CD4-positive, CD25-positive, alpha-beta regulatory T cell (primary cell): ENCODE data around the gene SUGT1. TPM values are rescaled to one million over a fixed set of nuclear protein-coding genes. Genes with fewer than 3 reads are reported as not detected.
"Not testable (repeated sequence)": the region's sequence is repeated elsewhere in the genome, so short reads cannot be mapped to it uniquely, and the experiment has no call there.

Experiments used
- ATAC-seq, 2 donors: fragments of 150-1000 bp; cut with Tn5 transposase; one replicate each; pipeline ENCODE4 v1.10.0; 2021; ENCODE audit warnings: low read depth in 2 of 2, moderate number of reproducible peaks in 2 of 2, moderate library complexity in 1 of 2
- DNase-seq, 3 donors: peaks; one replicate each; pipeline versions ENCODE4 v3.0.0 to v3.0.0-alpha.2; 2012 to 2022; ENCODE audit warnings: mixed read lengths in 1 of 3
- H3K27ac ChIP-seq: one replicate; pipeline ENCODE4 v1.7.0; 2013; ENCODE audit warnings: mild to moderate bottlenecking, low read length; ENCODE audit not compliant: insufficient read depth, poor library complexity, severe bottlenecking
- H3K27me3 ChIP-seq: one replicate; pipeline ENCODE4 v1.7.0; 2013; ENCODE audit warnings: low read length; ENCODE audit not compliant: control insufficient read depth, insufficient read depth
- H3K36me3 ChIP-seq: one replicate; pipeline ENCODE4 v1.7.0; 2013; ENCODE audit warnings: mild to moderate bottlenecking, low read length, moderate library complexity; ENCODE audit not compliant: control insufficient read depth, insufficient read depth
- H3K4me1 ChIP-seq: 2 replicates; pipeline ENCODE4 v1.7.0; 2013; ENCODE audit warnings: mild to moderate bottlenecking, low read length; ENCODE audit not compliant: insufficient read depth, control insufficient read depth, poor library complexity, severe bottlenecking
- H3K4me3 ChIP-seq: one replicate; pipeline ENCODE4 v1.7.0; 2013; ENCODE audit warnings: low read depth, mild to moderate bottlenecking, low read length, moderate library complexity
- H3K9me3 ChIP-seq, 2 experiments: 1 replicate in 1 of 2; 2 replicates in 1 of 2; pipeline ENCODE4 v1.7.0; 2013; ENCODE audit warnings: low read length in 2 of 2, mild to moderate bottlenecking in 1 of 2, moderate library complexity in 1 of 2; ENCODE audit not compliant: control insufficient read depth in 2 of 2
- H3K27ac Mint-ChIP-seq, 3 donors: one replicate each; pipeline ENCODE4 v1.8.0; 2020 to 2022; ENCODE audit warnings: mild to moderate bottlenecking in 3 of 3, mixed read lengths in 3 of 3, moderate library complexity in 2 of 3
- H3K27me3 Mint-ChIP-seq: one replicate; pipeline ENCODE4 v1.8.0; 2022; ENCODE audit warnings: mild to moderate bottlenecking, mixed read lengths
- H3K36me3 Mint-ChIP-seq: one replicate; pipeline ENCODE4 v1.8.0; 2020; ENCODE audit warnings: mixed read lengths
- H3K4me1 Mint-ChIP-seq, 4 donors: one replicate each; pipeline ENCODE4 v1.8.0; 2020 to 2022; ENCODE audit warnings: mixed read lengths in 4 of 4, mild to moderate bottlenecking in 1 of 4
- H3K4me3 Mint-ChIP-seq, 4 donors: one replicate each; pipeline ENCODE4 v1.8.0; 2020 to 2022; ENCODE audit warnings: mild to moderate bottlenecking in 4 of 4, mixed read lengths in 4 of 4, moderate library complexity in 3 of 4
- H3K9me3 Mint-ChIP-seq, 7 donors: one replicate each; pipeline ENCODE4 v1.8.0; 2020 to 2022; ENCODE audit warnings: mixed read lengths in 7 of 7, mild to moderate bottlenecking in 3 of 7, moderate library complexity in 2 of 7
- polyA plus RNA-seq, 4 donors: library from polyadenylated mRNA; unstranded; fragments of 300-500 nt; fragmentation: Illumina TruSeq; gene quantifications; one replicate each; pipeline ENCODE4 v1.2.3, GENCODE V29; 2021
- total RNA-seq: library from RNA; stranded (reverse); gene quantifications from one replicate; pipeline ENCODE4 v1.2.3, GENCODE V29; 2022

Gene SUGT1
- total and polyA plus RNA-seq, 5 donors from 2014 or later, result 32.7 to 58.6 (median 52.4) TPM

GRCh38 chr13:52670726-52671125 lies 18.1 kb downstream of the SUGT1 start:
- peaks cover 19% of the 10 kb centered on the region for H3K36me3 Mint-ChIP-seq

DNA sequence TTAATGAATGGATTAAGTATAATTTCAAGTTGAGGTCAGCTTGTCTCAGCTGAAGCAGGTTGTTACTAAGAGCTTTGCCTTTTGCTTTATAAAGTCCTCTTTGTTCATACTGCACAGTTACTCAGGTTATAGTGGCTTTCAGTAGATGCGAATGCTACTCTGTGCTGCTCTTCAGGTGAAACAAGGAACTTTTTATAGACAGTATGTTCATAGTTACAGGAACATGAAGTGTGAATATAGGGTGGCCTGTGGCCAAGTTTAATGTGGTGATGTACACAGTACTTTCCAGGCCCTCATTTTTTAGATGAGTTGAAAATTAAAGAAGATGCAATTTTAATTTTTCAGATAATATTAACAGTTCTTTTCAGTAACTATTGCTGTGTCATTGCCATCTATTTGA lies 20.8 kb downstream of the SUGT1 start:
- Mint-ChIP-seq H3K9me3 (no peaks in the 10 kb centered on the region), H3K36me3 (peaks cover 32% of the 10 kb centered on the region), H3K4me3 (no peak overlapping the region), H3K27ac (no peak overlapping the region), H3K27me3 (no peaks in the 10 kb centered on the region), H3K4me1 (peaks cover 20 to 38% (median 26%) of the 10 kb centered on the region in 4 donors)
- no peak overlapping the region for H3K4me3 ChIP-seq
- DNase-seq, result no peak
- H3K4me1 ChIP-seq, result no peaks in the 10 kb centered on the region
- H3K9me3 ChIP-seq, result no peaks in the 10 kb centered on the region
- no peak for ATAC-seq
- peaks cover 59% of the 10 kb centered on the region for H3K36me3 ChIP-seq
- no peaks in the 10 kb centered on the region for H3K27me3 ChIP-seq
- H3K27ac ChIP-seq, result no peak overlapping the region

More at GRCh38 chr13:52670726-52671125, 18.1 kb downstream of the SUGT1 start:
- H3K9me3 Mint-ChIP-seq, result no peaks in the 10 kb centered on the region
- no peaks in the 10 kb centered on the region for H3K9me3 ChIP-seq
- ATAC-seq, result no peak
- no peak overlapping the region for H3K4me3 Mint-ChIP-seq
- DNase-seq, result no peak
- H3K27ac Mint-ChIP-seq, result no peak overlapping the region
- no peaks in the 10 kb centered on the region for H3K4me1 ChIP-seq
- no peak overlapping the region for H3K4me3 ChIP-seq
- peaks cover 13 to 22% (median 18%) of the 10 kb centered on the region in 4 donors for H3K4me1 Mint-ChIP-seq
- no peaks in the 10 kb centered on the region for H3K27me3 ChIP-seq
- H3K27me3 Mint-ChIP-seq, result no peaks in the 10 kb centered on the region
- peaks cover 59% of the 10 kb centered on the region for H3K36me3 ChIP-seq
- no peak overlapping the region for H3K27ac ChIP-seq

GRCh38 chr13:52677823-52678222 lies 25.2 kb downstream of the SUGT1 start:
- H3K27me3 Mint-ChIP-seq, result no peaks in the 10 kb centered on the region
- Histone ChIP-seq H3K4me3 (no peak overlapping the region), H3K36me3 (peaks cover 71% of the 10 kb centered on the region), H3K27me3 (no peaks in the 10 kb centered on the region), H3K4me1 (no peaks in the 10 kb centered on the region), H3K9me3 (no peaks in the 10 kb centered on the region), H3K27ac (no peak overlapping the region)
- H3K4me3 Mint-ChIP-seq, result no peak overlapping the region
- peaks cover 11 to 34% (median 21%) of the 10 kb centered on the region in 4 donors for H3K4me1 Mint-ChIP-seq
- DNase-seq (no peak), ATAC-seq (no peak)
- H3K27ac Mint-ChIP-seq, result peak overlapping the region in 1 of 3 donors; percentile 37
- no peaks in the 10 kb centered on the region for H3K9me3 Mint-ChIP-seq
- H3K36me3 Mint-ChIP-seq, result peaks cover 42% of the 10 kb centered on the region

- not testable (repeated sequence) for DNase-seq, H3K9me3 ChIP-seq, H3K27me3 Mint-ChIP-seq, H3K4me1 ChIP-seq, ATAC-seq, H3K4me3 Mint-ChIP-seq, H3K27me3 ChIP-seq, H3K4me3 ChIP-seq, H3K27ac Mint-ChIP-seq, H3K9me3 Mint-ChIP-seq, H3K27ac ChIP-seq
- peaks cover 70% of the 10 kb centered on the region for H3K36me3 ChIP-seq
- peaks cover 45% of the 10 kb centered on the region for H3K36me3 Mint-ChIP-seq
- H3K4me1 Mint-ChIP-seq, result peaks cover 7 to 20% (median 13%) of the 10 kb centered on the region in 4 donors
These were observed 33.2 kb downstream of the SUGT1 start for GRCh38 chr13:52685806-52686205.

GRCh38 chr13:52686376-52686775 lies 33.7 kb downstream of the SUGT1 start:
- DNase-seq, result no peak
- Histone ChIP-seq H3K4me1 (no peaks in the 10 kb centered on the region), H3K27me3 (no peaks in the 10 kb centered on the region), H3K27ac (no peak overlapping the region), H3K9me3 (no peaks in the 10 kb centered on the region), H3K36me3 (peaks cover 64% of the 10 kb centered on the region), H3K4me3 (no peak overlapping the region)
- H3K36me3 Mint-ChIP-seq, result peaks cover 47% of the 10 kb centered on the region
- H3K4me1 Mint-ChIP-seq, result peaks cover 10 to 23% (median 15%) of the 10 kb centered on the region in 4 donors
- H3K27me3 Mint-ChIP-seq, result no peaks in the 10 kb centered on the region
- no peak overlapping the region for H3K4me3 Mint-ChIP-seq
- H3K9me3 Mint-ChIP-seq, result no peaks in the 10 kb centered on the region
- no peak for ATAC-seq
- no peak overlapping the region for H3K27ac Mint-ChIP-seq

- no peaks in the 10 kb centered on the region for H3K9me3 ChIP-seq
- no peak overlapping the region for H3K4me3 ChIP-seq
- ATAC-seq (no peak), DNase-seq (peak in 1 of 3 donors; percentile 29)
- Mint-ChIP-seq H3K9me3 (peaks cover 0 to 4% (median 0%) of the 10 kb centered on the region in 7 donors), H3K4me3 (no peak overlapping the region), H3K36me3 (peaks cover 18% of the 10 kb centered on the region), H3K27me3 (no peaks in the 10 kb centered on the region), H3K27ac (peak overlapping the region in 2 of 3 donors; percentile 3 to 17), H3K4me1 (peaks cover 9 to 13% (median 12%) of the 10 kb centered on the region in 4 donors)
- H3K27me3 ChIP-seq, result no peaks in the 10 kb centered on the region
- H3K36me3 ChIP-seq, result no peaks in the 10 kb centered on the region
- H3K4me1 ChIP-seq, result no peaks in the 10 kb centered on the region
- H3K27ac ChIP-seq, result no peak overlapping the region
These were observed 43.2 kb downstream of the SUGT1 start for GRCh38 chr13:52695856-52696255.

DNA sequence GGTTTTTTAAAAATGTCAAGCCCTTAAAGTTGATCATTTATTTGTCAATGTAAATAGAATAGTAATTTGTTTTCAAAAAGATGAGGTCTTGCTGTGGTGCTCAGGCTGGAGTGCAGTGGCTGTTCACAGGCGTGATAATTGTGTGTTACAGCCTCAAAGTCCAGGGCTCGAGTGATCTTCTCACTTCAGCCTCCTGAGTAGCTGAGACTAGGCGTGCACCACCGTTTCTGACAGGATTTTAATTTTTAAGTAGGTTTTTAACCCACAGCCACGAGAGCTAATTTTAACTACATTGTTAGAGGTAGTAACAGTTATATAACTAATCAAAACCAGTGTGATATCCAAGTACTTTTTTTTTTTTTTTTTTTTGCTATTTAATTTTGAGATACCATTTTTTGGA lies 43.9 kb downstream of the SUGT1 start:
- Histone ChIP-seq H3K4me3 (no peak overlapping the region), H3K27me3 (no peaks in the 10 kb centered on the region), H3K27ac (no peak overlapping the region), H3K36me3 (no peaks in the 10 kb centered on the region), H3K9me3 (no peaks in the 10 kb centered on the region), H3K4me1 (no peaks in the 10 kb centered on the region)
- H3K9me3 Mint-ChIP-seq, result peaks cover 0 to 4% (median 0%) of the 10 kb centered on the region in 7 donors
- ATAC-seq (no peak), DNase-seq (no peak)
- peaks cover 14% of the 10 kb centered on the region for H3K36me3 Mint-ChIP-seq
- peaks cover 7 to 10% (median 9%) of the 10 kb centered on the region in 4 donors for H3K4me1 Mint-ChIP-seq
- H3K4me3 Mint-ChIP-seq, result no peak overlapping the region
- H3K27ac Mint-ChIP-seq, result no peak overlapping the region
- no peaks in the 10 kb centered on the region for H3K27me3 Mint-ChIP-seq

- H3K4me1 Mint-ChIP-seq, result peaks cover 0 to 5% (median 3%) of the 10 kb centered on the region in 4 donors
These were observed 49.3 kb downstream of the SUGT1 start for GRCh38 chr13:52701728-52702465.

More at GRCh38 chr13:52701728-52702465, 49.3 kb downstream of the SUGT1 start:
- H3K4me3 ChIP-seq, result no peak overlapping the region
- Mint-ChIP-seq H3K27ac (peak overlapping the region in 1 of 3 donors; percentile 31), H3K36me3 (peaks cover 4% of the 10 kb centered on the region), H3K9me3 (no peaks in the 10 kb centered on the region), H3K4me3 (no peak overlapping the region), H3K27me3 (no peaks in the 10 kb centered on the region)
- H3K9me3 ChIP-seq, result no peaks in the 10 kb centered on the region
- ATAC-seq (no peak), DNase-seq (no peak)
- H3K27me3 ChIP-seq, result no peaks in the 10 kb centered on the region
- H3K36me3 ChIP-seq, result no peaks in the 10 kb centered on the region
- H3K27ac ChIP-seq, result no peak overlapping the region
- H3K4me1 ChIP-seq, result no peaks in the 10 kb centered on the region
